HEK293 (cell line): Measurements from ENCODE around the gene SLC35E3.

Source experiments
- EGR2 ChIP-seq: fragments of 450-650 bp; formaldehyde crosslinking; IDR thresholded peaks from 2 replicates; pipeline ENCODE4 v1.5.1; 2016; ENCODE audit warnings: low read depth, missing biosample characterization, missing genetic modification characterization
- KLF8 ChIP-seq: fragments of 450-650 bp; formaldehyde crosslinking; IDR thresholded peaks from 2 replicates; pipeline ENCODE4 v1.5.1; 2016; ENCODE audit warnings: missing biosample characterization, missing genetic modification characterization
- SALL2 ChIP-seq: fragments of 450-650 bp; formaldehyde crosslinking; IDR thresholded peaks from 2 replicates; pipeline ENCODE4 v1.5.0; 2017; ENCODE audit warnings: missing biosample characterization, mild to moderate bottlenecking, missing genetic modification characterization, borderline replicate concordance
- ZBTB17 ChIP-seq: fragments of 450-650 bp; formaldehyde crosslinking; IDR thresholded peaks from 2 replicates; pipeline ENCODE4 v1.5.1; 2016; ENCODE audit warnings: missing biosample characterization, missing genetic modification characterization
- ZBTB8A ChIP-seq: fragments of 450-650 bp; formaldehyde crosslinking; IDR thresholded peaks from 2 replicates; pipeline ENCODE4 v1.5.1; 2016; ENCODE audit warnings: missing biosample characterization, missing genetic modification characterization
- ZFHX2 ChIP-seq: fragments of 450-650 bp; formaldehyde crosslinking; conservative IDR thresholded peaks from 2 replicates; pipeline ENCODE4 v1.5.1; 2016; ENCODE audit warnings: missing biosample characterization, missing genetic modification characterization
- ZIC2 ChIP-seq: fragments of 450-650 bp; formaldehyde crosslinking; IDR thresholded peaks from 2 replicates; pipeline ENCODE4 v1.5.1; 2016; ENCODE audit warnings: missing biosample characterization, missing genetic modification characterization
- ZNF146 ChIP-seq: fragments of 450-650 bp; formaldehyde crosslinking; IDR thresholded peaks from 2 replicates; pipeline ENCODE4 v1.5.1; 2016; ENCODE audit warnings: missing biosample characterization, missing genetic modification characterization
- ZNF175 ChIP-seq: fragments of 450-650 bp; formaldehyde crosslinking; IDR thresholded peaks from 2 replicates; pipeline ENCODE4 v1.5.1; 2016; ENCODE audit warnings: missing biosample characterization, missing genetic modification characterization
- ZNF223 ChIP-seq: fragments of 450-650 bp; formaldehyde crosslinking; IDR thresholded peaks from 2 replicates; pipeline ENCODE4 v1.5.1; 2016; ENCODE audit warnings: missing biosample characterization, missing genetic modification characterization
- ZNF239 ChIP-seq: fragments of 450-650 bp; formaldehyde crosslinking; IDR thresholded peaks from 2 replicates; pipeline ENCODE4 v1.5.1; 2016; ENCODE audit warnings: missing biosample characterization, missing genetic modification characterization
- ZNF311 ChIP-seq: fragments of 450-650 bp; formaldehyde crosslinking; IDR thresholded peaks from 2 replicates; pipeline ENCODE4 v1.5.1; 2017; ENCODE audit warnings: missing biosample characterization, missing genetic modification characterization, borderline replicate concordance
- ZNF341 ChIP-seq: fragments of 450-650 bp; formaldehyde crosslinking; IDR thresholded peaks from 2 replicates; pipeline ENCODE4; 2016; ENCODE audit warnings: low read depth, missing biosample characterization, missing genetic modification characterization
- ZNF426 ChIP-seq: fragments of 450-650 bp; formaldehyde crosslinking; IDR thresholded peaks from 2 replicates; pipeline ENCODE4 v1.5.1; 2017; ENCODE audit warnings: missing biosample characterization, missing genetic modification characterization, mild to moderate bottlenecking, inconsistent platforms, moderate library complexity
- ZNF473 ChIP-seq: fragments of 450-650 bp; formaldehyde crosslinking; IDR thresholded peaks from 2 replicates; pipeline ENCODE4 v1.5.1; 2017; ENCODE audit warnings: missing biosample characterization, missing genetic modification characterization
- ZNF501 ChIP-seq: fragments of 450-650 bp; formaldehyde crosslinking; IDR thresholded peaks from 2 replicates; pipeline ENCODE4 v1.5.1; 2016; ENCODE audit warnings: missing biosample characterization, missing genetic modification characterization
- ZNF514 ChIP-seq: fragments of 450-650 bp; formaldehyde crosslinking; IDR thresholded peaks from 2 replicates; pipeline ENCODE4 v1.5.1; 2016; ENCODE audit warnings: missing biosample characterization, missing genetic modification characterization
- ZNF548 ChIP-seq: fragments of 450-650 bp; formaldehyde crosslinking; IDR thresholded peaks from 2 replicates; pipeline ENCODE4 v1.5.1; 2016; ENCODE audit warnings: missing biosample characterization, missing genetic modification characterization
- ZNF571 ChIP-seq: fragments of 450-650 bp; formaldehyde crosslinking; IDR thresholded peaks from 2 replicates; pipeline ENCODE4 v1.5.0; 2017; ENCODE audit warnings: missing biosample characterization, missing genetic modification characterization
- ZNF585B ChIP-seq: fragments of 450-650 bp; formaldehyde crosslinking; IDR thresholded peaks from 2 replicates; pipeline ENCODE4 v1.5.1; 2016; ENCODE audit warnings: missing biosample characterization, missing genetic modification characterization
- ZNF664 ChIP-seq: fragments of 450-650 bp; formaldehyde crosslinking; IDR thresholded peaks from 2 replicates; pipeline ENCODE4 v1.5.1; 2016; ENCODE audit warnings: missing biosample characterization, missing genetic modification characterization
- ZNF747 ChIP-seq: fragments of 450-650 bp; formaldehyde crosslinking; IDR thresholded peaks from 2 replicates; pipeline ENCODE4 v1.5.1; 2016; ENCODE audit warnings: missing biosample characterization, missing genetic modification characterization
- ZNF768 ChIP-seq: fragments of 450-650 bp; formaldehyde crosslinking; IDR thresholded peaks from 2 replicates; pipeline ENCODE4 v1.5.1; 2018; ENCODE audit warnings: missing biosample characterization, mild to moderate bottlenecking, missing genetic modification characterization
- ZNF837 ChIP-seq: fragments of 450-650 bp; formaldehyde crosslinking; IDR thresholded peaks from 2 replicates; pipeline ENCODE4 v1.5.1; 2016; ENCODE audit warnings: missing biosample characterization, missing genetic modification characterization
- TF ChIP-seq, protein P1 (sequence below): fragments of 450-650 bp; formaldehyde crosslinking; IDR thresholded peaks from 2 replicates; pipeline ENCODE4 v1.5.1; 2016; ENCODE audit warnings: missing biosample characterization, missing genetic modification characterization
- TF ChIP-seq, protein P2 (sequence below): fragments of 450-650 bp; formaldehyde crosslinking; optimal IDR thresholded peaks from 2 replicates; pipeline ENCODE3; 2016; ENCODE audit warnings: missing biosample characterization, mild to moderate bottlenecking, missing genetic modification characterization
- TF ChIP-seq, protein P3 (sequence below): fragments of 450-650 bp; formaldehyde crosslinking; IDR thresholded peaks from 2 replicates; pipeline ENCODE4 v1.5.1; 2017; ENCODE audit warnings: missing biosample characterization, missing genetic modification characterization
- TF ChIP-seq, protein P4 (sequence below): fragments of 450-650 bp; formaldehyde crosslinking; IDR thresholded peaks from 2 replicates; pipeline ENCODE4 v1.5.1; 2016; ENCODE audit warnings: missing biosample characterization, missing genetic modification characterization
- TF ChIP-seq, protein P5 (sequence below): fragments of 450-650 bp; formaldehyde crosslinking; IDR thresholded peaks from 2 replicates; pipeline ENCODE4 v1.5.1; 2016; ENCODE audit warnings: missing biosample characterization, missing genetic modification characterization
- TF ChIP-seq, protein P6 (sequence below): fragments of 450-650 bp; formaldehyde crosslinking; IDR thresholded peaks from 2 replicates; pipeline ENCODE4 v1.5.1; 2016; ENCODE audit warnings: missing biosample characterization, missing genetic modification characterization

Gene SLC35E3

DNA sequence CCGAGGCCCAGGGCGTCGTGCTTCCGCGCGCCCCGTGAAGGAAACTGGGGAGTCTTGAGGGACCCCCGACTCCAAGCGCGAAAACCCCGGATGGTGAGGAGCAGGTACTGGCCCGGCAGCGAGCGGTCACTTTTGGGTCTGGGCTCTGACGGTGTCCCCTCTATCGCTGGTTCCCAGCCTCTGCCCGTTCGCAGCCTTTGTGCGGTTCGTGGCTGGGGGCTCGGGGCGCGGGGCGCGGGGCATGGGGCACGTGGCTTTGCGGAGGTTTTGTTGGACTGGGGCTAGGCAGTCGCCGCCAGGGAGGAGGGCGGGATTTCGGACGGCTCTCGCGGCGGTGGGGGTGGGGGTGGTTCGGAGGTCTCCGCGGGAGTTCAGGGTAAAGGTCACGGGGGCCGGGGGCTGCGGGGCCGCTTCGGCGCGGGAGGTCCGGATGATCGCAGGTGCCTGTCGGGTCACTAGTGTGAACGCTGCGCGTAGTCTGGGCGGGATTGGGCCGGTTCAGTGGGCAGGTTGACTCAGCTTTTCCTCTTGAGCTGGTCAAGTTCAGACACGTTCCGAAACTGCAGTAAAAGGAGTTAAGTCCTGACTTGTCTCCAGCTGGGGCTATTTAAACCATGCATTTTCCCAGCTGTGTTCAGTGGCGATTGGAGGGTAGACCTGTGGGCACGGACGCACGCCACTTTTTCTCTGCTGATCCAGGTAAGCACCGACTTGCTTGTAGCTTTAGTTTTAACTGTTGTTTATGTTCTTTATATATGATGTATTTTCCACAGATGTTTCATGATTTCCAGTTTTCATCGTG is 62.6 kb downstream of the SLC35E3 start (continued):
- TF ChIP-seq ZNF571 (tag by site-specific recombination) (no peak), ZNF146 (tag by site-specific recombination) (0 out of 2 replicates have a peak, but pooled peaks have one; percentile 24), ZNF837 (tag by site-specific recombination) (no peak), EGR2 (tag by site-specific recombination) (peak; percentile 89), ZFHX2 (tag by site-specific recombination) (peak; percentile 86), ZNF311 (tag by site-specific recombination) (no peak), ZNF501 (tag by site-specific recombination) (peak; percentile 62), ZNF341 (tag by site-specific recombination) (peak; percentile 29), ZNF426 (tag by site-specific recombination) (no peak), ZNF514 (no peak), ZBTB17 (tag by site-specific recombination) (0 out of 2 replicates have a peak, but pooled peaks have one; percentile 42), KLF8 (tag by site-specific recombination) (peak; percentile 92), ZNF473 (no peak), ZNF585B (tag by site-specific recombination) (no peak), ZIC2 (peak; percentile 96), SALL2 (tag by site-specific recombination) (no peak), ZNF664 (peak; percentile 64; the same call in 1 of the 2 replicates), ZNF239 (tag by site-specific recombination) (no peak), ZNF747 (tag by site-specific recombination) (no peak), ZNF548 (tag by site-specific recombination) (no peak), ZBTB8A (tag by site-specific recombination) (peak; percentile 95), ZNF223 (tag by site-specific recombination) (no peak), ZNF175 (tag by site-specific recombination) (no peak), ZNF768 (tag by site-specific recombination) (no peak)
- TF ChIP-seq, protein P1, sequence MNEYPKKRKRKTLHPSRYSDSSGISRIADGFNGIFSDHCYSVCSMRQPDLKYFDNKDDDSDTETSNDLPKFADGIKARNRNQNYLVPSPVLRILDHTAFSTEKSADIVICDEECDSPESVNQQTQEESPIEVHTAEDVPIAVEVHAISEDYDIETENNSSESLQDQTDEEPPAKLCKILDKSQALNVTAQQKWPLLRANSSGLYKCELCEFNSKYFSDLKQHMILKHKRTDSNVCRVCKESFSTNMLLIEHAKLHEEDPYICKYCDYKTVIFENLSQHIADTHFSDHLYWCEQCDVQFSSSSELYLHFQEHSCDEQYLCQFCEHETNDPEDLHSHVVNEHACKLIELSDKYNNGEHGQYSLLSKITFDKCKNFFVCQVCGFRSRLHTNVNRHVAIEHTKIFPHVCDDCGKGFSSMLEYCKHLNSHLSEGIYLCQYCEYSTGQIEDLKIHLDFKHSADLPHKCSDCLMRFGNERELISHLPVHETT (tag by site-specific recombination): peak; percentile 95
- TF ChIP-seq, protein P2, sequence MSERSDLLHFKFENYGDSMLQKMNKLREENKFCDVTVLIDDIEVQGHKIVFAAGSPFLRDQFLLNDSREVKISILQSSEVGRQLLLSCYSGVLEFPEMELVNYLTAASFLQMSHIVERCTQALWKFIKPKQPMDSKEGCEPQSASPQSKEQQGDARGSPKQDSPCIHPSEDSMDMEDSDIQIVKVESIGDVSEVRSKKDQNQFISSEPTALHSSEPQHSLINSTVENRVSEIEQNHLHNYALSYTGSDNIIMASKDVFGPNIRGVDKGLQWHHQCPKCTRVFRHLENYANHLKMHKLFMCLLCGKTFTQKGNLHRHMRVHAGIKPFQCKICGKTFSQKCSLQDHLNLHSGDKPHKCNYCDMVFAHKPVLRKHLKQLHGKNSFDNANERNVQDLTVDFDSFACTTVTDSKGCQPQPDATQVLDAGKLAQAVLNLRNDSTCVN (tag by site-specific recombination): no peak
- TF ChIP-seq, protein P3, sequence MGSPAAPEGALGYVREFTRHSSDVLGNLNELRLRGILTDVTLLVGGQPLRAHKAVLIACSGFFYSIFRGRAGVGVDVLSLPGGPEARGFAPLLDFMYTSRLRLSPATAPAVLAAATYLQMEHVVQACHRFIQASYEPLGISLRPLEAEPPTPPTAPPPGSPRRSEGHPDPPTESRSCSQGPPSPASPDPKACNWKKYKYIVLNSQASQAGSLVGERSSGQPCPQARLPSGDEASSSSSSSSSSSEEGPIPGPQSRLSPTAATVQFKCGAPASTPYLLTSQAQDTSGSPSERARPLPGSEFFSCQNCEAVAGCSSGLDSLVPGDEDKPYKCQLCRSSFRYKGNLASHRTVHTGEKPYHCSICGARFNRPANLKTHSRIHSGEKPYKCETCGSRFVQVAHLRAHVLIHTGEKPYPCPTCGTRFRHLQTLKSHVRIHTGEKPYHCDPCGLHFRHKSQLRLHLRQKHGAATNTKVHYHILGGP (tag by site-specific recombination): no peak
- TF ChIP-seq, protein P4, sequence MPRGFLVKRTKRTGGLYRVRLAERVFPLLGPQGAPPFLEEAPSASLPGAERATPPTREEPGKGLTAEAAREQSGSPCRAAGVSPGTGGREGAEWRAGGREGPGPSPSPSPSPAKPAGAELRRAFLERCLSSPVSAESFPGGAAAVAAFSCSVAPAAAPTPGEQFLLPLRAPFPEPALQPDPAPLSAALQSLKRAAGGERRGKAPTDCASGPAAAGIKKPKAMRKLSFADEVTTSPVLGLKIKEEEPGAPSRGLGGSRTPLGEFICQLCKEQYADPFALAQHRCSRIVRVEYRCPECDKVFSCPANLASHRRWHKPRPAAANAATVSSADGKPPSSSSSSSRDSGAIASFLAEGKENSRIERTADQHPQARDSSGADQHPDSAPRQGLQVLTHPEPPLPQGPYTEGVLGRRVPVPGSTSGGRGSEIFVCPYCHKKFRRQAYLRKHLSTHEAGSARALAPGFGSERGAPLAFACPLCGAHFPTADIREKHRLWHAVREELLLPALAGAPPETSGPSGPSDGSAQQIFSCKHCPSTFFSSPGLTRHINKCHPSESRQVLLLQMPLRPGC (tag by site-specific recombination): peak; percentile 96
- TF ChIP-seq, protein P5, sequence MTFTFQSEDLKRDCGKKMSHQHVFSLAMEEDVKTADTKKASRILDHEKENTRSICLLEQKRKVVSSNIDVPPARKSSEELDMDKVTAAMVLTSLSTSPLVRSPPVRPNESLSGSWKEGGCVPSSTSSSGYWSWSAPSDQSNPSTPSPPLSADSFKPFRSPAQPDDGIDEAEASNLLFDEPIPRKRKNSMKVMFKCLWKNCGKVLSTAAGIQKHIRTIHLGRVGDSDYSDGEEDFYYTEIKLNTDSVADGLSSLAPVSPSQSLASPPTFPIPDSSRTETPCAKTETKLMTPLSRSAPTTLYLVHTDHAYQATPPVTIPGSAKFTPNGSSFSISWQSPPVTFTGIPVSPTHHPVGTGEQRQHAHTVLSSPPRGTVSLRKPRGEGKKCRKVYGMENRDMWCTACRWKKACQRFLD (tag by site-specific recombination): no peak
- TF ChIP-seq, protein P6, sequence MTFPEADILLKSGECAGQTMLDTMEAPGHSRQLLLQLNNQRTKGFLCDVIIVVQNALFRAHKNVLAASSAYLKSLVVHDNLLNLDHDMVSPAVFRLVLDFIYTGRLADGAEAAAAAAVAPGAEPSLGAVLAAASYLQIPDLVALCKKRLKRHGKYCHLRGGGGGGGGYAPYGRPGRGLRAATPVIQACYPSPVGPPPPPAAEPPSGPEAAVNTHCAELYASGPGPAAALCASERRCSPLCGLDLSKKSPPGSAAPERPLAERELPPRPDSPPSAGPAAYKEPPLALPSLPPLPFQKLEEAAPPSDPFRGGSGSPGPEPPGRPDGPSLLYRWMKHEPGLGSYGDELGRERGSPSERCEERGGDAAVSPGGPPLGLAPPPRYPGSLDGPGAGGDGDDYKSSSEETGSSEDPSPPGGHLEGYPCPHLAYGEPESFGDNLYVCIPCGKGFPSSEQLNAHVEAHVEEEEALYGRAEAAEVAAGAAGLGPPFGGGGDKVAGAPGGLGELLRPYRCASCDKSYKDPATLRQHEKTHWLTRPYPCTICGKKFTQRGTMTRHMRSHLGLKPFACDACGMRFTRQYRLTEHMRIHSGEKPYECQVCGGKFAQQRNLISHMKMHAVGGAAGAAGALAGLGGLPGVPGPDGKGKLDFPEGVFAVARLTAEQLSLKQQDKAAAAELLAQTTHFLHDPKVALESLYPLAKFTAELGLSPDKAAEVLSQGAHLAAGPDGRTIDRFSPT (tag by site-specific recombination): peak; percentile 100
